ENCODE results near the gene MZB1. TPM values are rescaled to one million over a fixed set of nuclear protein-coding genes. Genes with fewer than 3 reads are reported as not detected.

The MZB1 gene
- total RNA-seq, 1 donor from 2014 or later: not detected

GRCh38 chr5:139401546-139401945, 11.8 kb upstream of the MZB1 start:
- peaks cover 4% of the 10 kb centered on the region for H3K4me1 Mint-ChIP-seq (ENCODE audit: low read depth, unreplicated experiment)
- no peak for TF ChIP-seq CTCF (IDR thresholded peaks at IDR 0.05; ENCODE audit: partially characterized antibody, unreplicated experiment)
- no peak overlapping the region for H3K27ac Mint-ChIP-seq (ENCODE audit: unreplicated experiment)
- H3K9me3 Mint-ChIP-seq (ENCODE audit: unreplicated experiment): peaks cover 6% of the 10 kb centered on the region
- H3K27me3 Mint-ChIP-seq (ENCODE audit: unreplicated experiment): no peaks in the 10 kb centered on the region
- H3K4me3 Mint-ChIP-seq (ENCODE audit: unreplicated experiment): no peak overlapping the region
- H3K36me3 Mint-ChIP-seq (ENCODE audit: unreplicated experiment): no peaks in the 10 kb centered on the region
- DNase-seq: no peak

DNA sequence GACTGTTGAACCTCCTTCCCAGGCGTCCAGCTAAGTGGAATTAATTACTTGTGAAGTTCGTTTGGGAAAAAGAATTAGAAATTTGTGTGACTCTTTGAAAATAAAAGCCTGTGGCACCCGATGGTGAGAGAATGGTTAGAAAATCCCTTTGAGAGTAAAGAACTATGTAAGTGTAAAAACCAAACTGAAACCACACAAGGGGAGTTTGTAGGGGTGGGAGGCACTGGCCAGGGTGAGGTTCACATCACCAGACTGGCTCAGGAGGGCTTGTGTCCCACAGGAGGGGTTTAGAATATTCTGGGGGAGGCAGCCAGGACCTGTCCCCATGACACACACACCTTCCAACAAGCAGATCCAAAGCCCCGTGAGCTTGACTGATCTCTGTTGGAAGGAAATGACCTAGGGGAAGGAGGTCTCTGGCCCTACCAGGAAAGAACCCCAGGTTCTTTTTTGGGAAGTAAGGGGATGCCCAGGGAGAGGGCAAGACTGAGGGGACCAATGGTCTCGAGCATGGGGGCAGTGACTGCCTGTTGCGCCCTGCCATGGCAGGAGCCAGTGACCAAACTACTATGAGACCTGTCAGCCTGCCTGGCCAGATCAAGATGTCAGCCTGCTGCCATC, 9.9 kb upstream of the MZB1 start:
- Mint-ChIP-seq H3K27ac (ENCODE audit: unreplicated experiment) (no peak overlapping the region), H3K4me3 (ENCODE audit: unreplicated experiment) (no peak overlapping the region), H3K9me3 (ENCODE audit: unreplicated experiment) (peaks cover 6% of the 10 kb centered on the region), H3K4me1 (ENCODE audit: low read depth, unreplicated experiment) (peaks cover 4% of the 10 kb centered on the region), H3K27me3 (ENCODE audit: unreplicated experiment) (peaks cover 5% of the 10 kb centered on the region), H3K36me3 (ENCODE audit: unreplicated experiment) (no peaks in the 10 kb centered on the region)
- TF ChIP-seq CTCF (IDR thresholded peaks at IDR 0.05; ENCODE audit: partially characterized antibody, unreplicated experiment): no peak
- no peak for DNase-seq

GRCh38 chr5:139397921-139398320, 8.2 kb upstream of the MZB1 start:
- peaks cover 5% of the 10 kb centered on the region for H3K9me3 Mint-ChIP-seq (ENCODE audit: unreplicated experiment)
- no peaks in the 10 kb centered on the region for H3K36me3 Mint-ChIP-seq (ENCODE audit: unreplicated experiment)
- no peak for DNase-seq
- peaks cover 5% of the 10 kb centered on the region for H3K27me3 Mint-ChIP-seq (ENCODE audit: unreplicated experiment)
- H3K4me3 Mint-ChIP-seq (ENCODE audit: unreplicated experiment): no peak overlapping the region
- peaks cover 1% of the 10 kb centered on the region for H3K4me1 Mint-ChIP-seq (ENCODE audit: low read depth, unreplicated experiment)
- no peak for TF ChIP-seq CTCF (IDR thresholded peaks at IDR 0.05; ENCODE audit: partially characterized antibody, unreplicated experiment)
- no peak overlapping the region for H3K27ac Mint-ChIP-seq (ENCODE audit: unreplicated experiment)

DNA sequence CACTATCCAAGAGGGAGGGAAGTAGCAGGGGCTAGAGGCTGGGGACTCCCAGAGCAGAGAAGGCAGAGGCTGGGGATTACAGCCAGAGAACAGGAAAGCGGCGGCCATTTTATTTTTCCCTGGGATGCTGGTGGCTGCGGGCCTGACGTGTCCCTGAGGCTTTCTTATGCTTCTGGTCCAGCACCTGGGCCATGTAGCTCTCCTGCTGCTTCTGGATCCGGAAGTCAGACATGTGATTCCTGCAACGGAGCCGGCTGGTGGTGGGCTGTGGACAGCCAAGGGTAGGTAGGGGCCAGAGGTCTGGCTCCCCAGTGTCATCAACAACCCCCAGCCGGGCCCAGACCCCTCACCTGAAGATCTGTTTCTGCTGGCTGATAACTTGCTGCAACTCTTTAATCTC, 7.0 kb upstream of the MZB1 start:
- Mint-ChIP-seq H3K4me1 (ENCODE audit: low read depth, unreplicated experiment) (no peaks in the 10 kb centered on the region), H3K9me3 (ENCODE audit: unreplicated experiment) (no peaks in the 10 kb centered on the region), H3K36me3 (ENCODE audit: unreplicated experiment) (no peaks in the 10 kb centered on the region), H3K27ac (ENCODE audit: unreplicated experiment) (no peak overlapping the region), H3K27me3 (ENCODE audit: unreplicated experiment) (peaks cover 8% of the 10 kb centered on the region), H3K4me3 (ENCODE audit: unreplicated experiment) (no peak overlapping the region)
- no peak for DNase-seq
- no peak for TF ChIP-seq CTCF (IDR thresholded peaks at IDR 0.05; ENCODE audit: partially characterized antibody, unreplicated experiment)

DNA sequence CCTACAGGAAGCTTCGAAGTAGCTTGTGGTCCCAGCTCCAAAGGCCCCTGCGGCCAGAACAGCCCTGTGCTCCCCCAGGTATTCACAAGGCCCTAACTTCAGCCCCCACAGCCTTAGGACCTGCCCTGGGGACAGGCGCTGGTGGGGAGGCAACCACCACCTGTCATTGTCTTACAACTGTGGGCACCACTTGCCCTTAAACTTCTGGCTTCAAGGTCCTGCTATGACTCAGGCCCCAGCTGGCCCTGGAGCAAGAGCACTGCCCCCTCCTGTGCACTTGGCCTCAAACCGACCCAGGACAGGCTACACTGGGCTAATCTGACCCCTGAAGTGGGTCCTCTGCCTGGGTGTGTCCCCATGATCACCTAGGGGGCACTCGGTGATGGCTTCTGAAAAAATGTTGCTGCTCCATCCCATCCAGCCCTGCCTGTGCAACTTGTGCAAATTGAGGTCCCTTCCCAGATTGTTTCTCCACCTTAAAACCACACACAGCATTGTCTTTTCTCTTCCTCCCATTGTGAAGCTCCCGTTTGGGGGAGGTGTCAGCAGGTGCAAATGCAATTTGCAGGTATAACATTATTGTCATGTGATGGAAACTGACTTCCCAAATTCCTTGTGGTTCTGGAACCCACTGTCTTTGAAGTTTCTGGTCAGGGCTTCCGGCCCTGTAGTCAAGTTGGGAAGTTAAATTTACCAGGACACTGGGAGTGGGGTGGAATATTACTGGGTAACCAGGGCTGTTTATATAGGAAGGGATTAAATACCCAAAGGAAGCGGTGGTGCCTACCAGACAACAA, 6.3 kb upstream of the MZB1 start:
- no peak for DNase-seq
- no peak overlapping the region for H3K27ac Mint-ChIP-seq (ENCODE audit: unreplicated experiment)
- no peaks in the 10 kb centered on the region for H3K9me3 Mint-ChIP-seq (ENCODE audit: unreplicated experiment)
- H3K4me1 Mint-ChIP-seq (ENCODE audit: low read depth, unreplicated experiment): no peaks in the 10 kb centered on the region
- H3K27me3 Mint-ChIP-seq (ENCODE audit: unreplicated experiment): peaks cover 9% of the 10 kb centered on the region
- no peak overlapping the region for H3K4me3 Mint-ChIP-seq (ENCODE audit: unreplicated experiment)
- no peak for TF ChIP-seq CTCF (IDR thresholded peaks at IDR 0.05; ENCODE audit: partially characterized antibody, unreplicated experiment)
- no peaks in the 10 kb centered on the region for H3K36me3 Mint-ChIP-seq (ENCODE audit: unreplicated experiment)

All from glutamatergic neuron (in vitro differentiated cells).